Epithelial cell of esophagus (primary cell): Measurements from ENCODE around the gene ANKFN1.

Source experiments
- DNase-seq: peaks from one replicate; pipeline ENCODE4 v3.0.0; 2010; ENCODE audit warnings: low read depth
- H3K4me3 ChIP-seq: 2 replicates; pipeline ENCODE4 v1.5.1; 2011; ENCODE audit warnings: mild to moderate bottlenecking, low read length, control low read depth
- CTCF ChIP-seq: IDR thresholded peaks from 2 replicates; pipeline ENCODE4 v1.5.1; 2011; ENCODE audit warnings: low read depth, mild to moderate bottlenecking, low read length, control low read depth, inconsistent platforms; ENCODE audit not compliant: insufficient read depth; ENCODE audit errors: missing control alignments

ANKFN1 gene

GRCh38 chr17:56144223-56144622, 9.1 kb upstream of the ANKFN1 start:
- H3K4me3 ChIP-seq: no peak overlapping the region
- no peak for TF ChIP-seq CTCF
- no peak for DNase-seq

GRCh38 chr17:56146534-56146933, 6.7 kb upstream of the ANKFN1 start:
- no peak for DNase-seq
- TF ChIP-seq CTCF: no peak
- H3K4me3 ChIP-seq: no peak overlapping the region

- no peak for TF ChIP-seq CTCF
- DNase-seq: no peak
- no peak overlapping the region for H3K4me3 ChIP-seq
These were observed 4.9 kb upstream of the ANKFN1 start for GRCh38 chr17:56148333-56148732.

GRCh38 chr17:56149266-56150036, 3.8 kb upstream of the ANKFN1 start:
- TF ChIP-seq CTCF: no peak
- no peak for DNase-seq
- H3K4me3 ChIP-seq: no peak overlapping the region

- H3K4me3 ChIP-seq: no peak overlapping the region
- DNase-seq: no peak
- TF ChIP-seq CTCF: no peak
These were observed 2.6 kb upstream of the ANKFN1 start for GRCh38 chr17:56150649-56151048.

GRCh38 chr17:56157845-56158244, 4.6 kb downstream of the ANKFN1 start:
- TF ChIP-seq CTCF: no peak
- DNase-seq: no peak
- H3K4me3 ChIP-seq: no peak overlapping the region

- TF ChIP-seq CTCF: no peak
- no peak overlapping the region for H3K4me3 ChIP-seq
- DNase-seq: no peak
These were observed 5.1 kb downstream of the ANKFN1 start for GRCh38 chr17:56158344-56158743.
